Gastroesophageal sphincter (tissue), 4 donors: ENCODE results near the gene TAF9. TPM values are rescaled to one million over a fixed set of nuclear protein-coding genes. Genes with fewer than 3 reads are reported as not detected.
A peak's percentile ranks its signal among the peaks of the same experiment; 100 is the strongest.

ENCODE experiments used
- ATAC-seq: fragments of 150-250 bp; one replicate; pipeline ENCODE4 v1.9.1; 2016; ENCODE audit warnings: mild to moderate bottlenecking, moderate library complexity
- H3K27ac ChIP-seq, 4 donors: fragments of 200-600 bp; sonication (generic) in 3 of 4; 1 replicate in 3 of 4; 2 replicates in 1 of 4; pipeline ENCODE4 v1.5.1; 2016 to 2019
- H3K27me3 ChIP-seq: fragments of 200-600 bp; sonication (generic); one replicate; pipeline ENCODE4 v1.5.1; 2019
- H3K36me3 ChIP-seq, 2 donors: fragments of 200-600 bp; sonication (generic); one replicate each; pipeline ENCODE4 v1.5.1; 2019; ENCODE audit warnings: control low read depth in 1 of 2
- H3K4me1 ChIP-seq, 3 donors: fragments of 200-600 bp; sonication (generic); 1 replicate in 2 of 3; 2 replicates in 1 of 3; pipeline ENCODE4 v1.5.1; 2016 to 2019; ENCODE audit warnings: control low read depth in 2 of 3
- H3K4me3 ChIP-seq, 2 donors: fragments of 200-600 bp; sonication (generic); one replicate each; pipeline ENCODE4 v1.5.1; 2019; ENCODE audit warnings: mild to moderate bottlenecking in 1 of 2, moderate library complexity in 1 of 2
- H3K9me3 ChIP-seq, 3 donors: fragments of 200-600 bp; sonication (generic); one replicate each; pipeline ENCODE4 v1.5.1; 2017 to 2019; ENCODE audit warnings: control low read depth in 2 of 3
- EP300 ChIP-seq: sonication (generic); formaldehyde crosslinking; IDR thresholded peaks from one replicate; pipeline ENCODE4 v1.6.1; 2017; ENCODE audit warnings: antibody characterized with exemption, mild to moderate bottlenecking
- POLR2A ChIP-seq, 2 donors: fragments of 450-650 bp; IDR thresholded peaks; one replicate each; pipeline ENCODE4 v1.6.1; 2017; ENCODE audit warnings: antibody characterized with exemption in 2 of 2, mild to moderate bottlenecking in 2 of 2, moderate library complexity in 1 of 2
- POLR2AphosphoS5 ChIP-seq: sonication (generic); formaldehyde crosslinking; IDR thresholded peaks from one replicate; pipeline ENCODE4 v1.6.1; 2017; ENCODE audit warnings: antibody characterized with exemption
- WGBS, 2 donors: methylation state at CpG; one replicate each; pipeline ENCODE4 v1.1.5; 2018; ENCODE audit warnings: low coverage in 1 of 2; 5-methylcytosine and 5-hydroxymethylcytosine counted together
- total RNA-seq, 4 donors: library from RNA; depleted of rRNA; stranded (reverse); fragments of >200 nt; gene quantifications; one replicate each; pipeline ENCODE4 v1.1.0, GENCODE V29; 2016
- TF ChIP-seq, protein P1 (sequence below), 4 experiments: fragments of 200-600 bp in 2 of 4; fragments of 450-650 bp in 2 of 4; sonication (generic) in 1 of 4; IDR thresholded peaks; one replicate each; pipeline ENCODE4 v1.5.1; 2017 to 2019; ENCODE audit warnings: antibody characterized with exemption in 4 of 4, mild to moderate bottlenecking in 2 of 4, moderate library complexity in 2 of 4

The TAF9 gene
- 10 to 100 TPM; 30.4 to 40.9 (median 39.9) TPM for total RNA-seq

GRCh38 chr5:69369340-69370121 is at the start of gene TAF9, which contains the start of the genes AK6 and RAD17:
Gene TAF9, minus strand, starts transcription at chr5:69369520. Its CDS starts 3,783 bp downstream, at chr5:69365737.
Gene AK6, minus strand, starts transcription at chr5:69369520. Its CDS starts 30 bp downstream, at chr5:69369490.
Gene RAD17, plus strand, starts transcription at chr5:69369818. Its CDS starts 2,391 bp downstream, at chr5:69372209.
- Histone ChIP-seq H3K27ac (peak within 1 kb of the TSS; percentile 92 to 98 (median 94)), H3K9me3 (no peaks in the 10 kb centered on the region), H3K4me3 (peak within 1 kb of the TSS; percentile 75 to 91), H3K4me1 (peaks cover 3 to 50% (median 11%) of the 10 kb centered on the region in 3 donors), H3K36me3 (peaks cover 0 to 36% of the 10 kb centered on the region in 2 donors), H3K27me3 (no peaks in the 10 kb centered on the region)
- TF ChIP-seq EP300: no peak
- TF ChIP-seq POLR2AphosphoS5: peak; percentile 73
- TF ChIP-seq POLR2A (IDR thresholded peaks at IDR 0.05): peak; percentile 55 to 67
- TF ChIP-seq, protein P1, sequence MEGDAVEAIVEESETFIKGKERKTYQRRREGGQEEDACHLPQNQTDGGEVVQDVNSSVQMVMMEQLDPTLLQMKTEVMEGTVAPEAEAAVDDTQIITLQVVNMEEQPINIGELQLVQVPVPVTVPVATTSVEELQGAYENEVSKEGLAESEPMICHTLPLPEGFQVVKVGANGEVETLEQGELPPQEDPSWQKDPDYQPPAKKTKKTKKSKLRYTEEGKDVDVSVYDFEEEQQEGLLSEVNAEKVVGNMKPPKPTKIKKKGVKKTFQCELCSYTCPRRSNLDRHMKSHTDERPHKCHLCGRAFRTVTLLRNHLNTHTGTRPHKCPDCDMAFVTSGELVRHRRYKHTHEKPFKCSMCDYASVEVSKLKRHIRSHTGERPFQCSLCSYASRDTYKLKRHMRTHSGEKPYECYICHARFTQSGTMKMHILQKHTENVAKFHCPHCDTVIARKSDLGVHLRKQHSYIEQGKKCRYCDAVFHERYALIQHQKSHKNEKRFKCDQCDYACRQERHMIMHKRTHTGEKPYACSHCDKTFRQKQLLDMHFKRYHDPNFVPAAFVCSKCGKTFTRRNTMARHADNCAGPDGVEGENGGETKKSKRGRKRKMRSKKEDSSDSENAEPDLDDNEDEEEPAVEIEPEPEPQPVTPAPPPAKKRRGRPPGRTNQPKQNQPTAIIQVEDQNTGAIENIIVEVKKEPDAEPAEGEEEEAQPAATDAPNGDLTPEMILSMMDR (IDR thresholded peaks at IDR 0.05): peak in 1 of 4 experiments; percentile 17
- peak; percentile 98 for ATAC-seq
- WGBS, 2 donors: no CpG with 5 or more reads among the region's 66 CpGs

DNA sequence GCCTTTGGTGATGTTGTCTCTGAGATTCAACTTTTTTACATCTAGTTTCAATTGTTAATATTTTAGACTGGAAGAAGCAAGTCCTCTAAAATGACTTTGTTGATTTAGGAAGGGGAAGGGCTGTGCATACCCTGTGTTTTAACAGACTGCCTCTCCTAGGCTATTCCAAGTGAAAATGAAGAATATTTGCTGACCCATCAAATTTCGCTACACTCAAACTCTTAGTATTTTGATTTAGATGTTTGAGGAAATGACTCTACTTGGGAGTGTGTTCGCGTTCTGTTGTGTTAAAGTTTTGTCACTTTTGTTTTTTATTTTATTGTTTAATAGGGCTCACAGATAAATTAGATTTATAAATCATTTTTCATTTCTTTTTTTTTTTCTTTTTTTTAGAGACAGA is 49.2 kb upstream of the TAF9 start:
- H3K4me1 ChIP-seq: peaks cover 0 to 10% (median 0%) of the 10 kb centered on the region in 3 donors
- H3K36me3 ChIP-seq: peaks cover 0 to 17% of the 10 kb centered on the region in 2 donors
- TF ChIP-seq, protein P1 (IDR thresholded peaks at IDR 0.05): no peak
- TF ChIP-seq EP300 (no peak), POLR2A (IDR thresholded peaks at IDR 0.05) (no peak), POLR2AphosphoS5 (no peak)
- H3K27me3 ChIP-seq: no peaks in the 10 kb centered on the region
- 84 to 100% methylated on average over 3 of the region's 3 CpGs for WGBS, 2 donors
- ATAC-seq: no peak
- H3K9me3 ChIP-seq: no peaks in the 10 kb centered on the region
- no peak overlapping the region for H3K4me3 ChIP-seq
- no peak overlapping the region for H3K27ac ChIP-seq

GRCh38 chr5:69416699-69417098 is 47.4 kb upstream of the TAF9 start:
- TF ChIP-seq POLR2AphosphoS5 (no peak), POLR2A (IDR thresholded peaks at IDR 0.05) (no peak), EP300 (no peak)
- TF ChIP-seq, protein P1 (IDR thresholded peaks at IDR 0.05): no peak
- H3K9me3 ChIP-seq: no peaks in the 10 kb centered on the region
- no peak for ATAC-seq
- no peak overlapping the region for H3K27ac ChIP-seq
- no peak overlapping the region for H3K4me3 ChIP-seq
- H3K36me3 ChIP-seq: peaks cover 0 to 35% of the 10 kb centered on the region in 2 donors
- H3K27me3 ChIP-seq: no peaks in the 10 kb centered on the region
- H3K4me1 ChIP-seq: peaks cover 0 to 10% (median 0%) of the 10 kb centered on the region in 3 donors

DNA sequence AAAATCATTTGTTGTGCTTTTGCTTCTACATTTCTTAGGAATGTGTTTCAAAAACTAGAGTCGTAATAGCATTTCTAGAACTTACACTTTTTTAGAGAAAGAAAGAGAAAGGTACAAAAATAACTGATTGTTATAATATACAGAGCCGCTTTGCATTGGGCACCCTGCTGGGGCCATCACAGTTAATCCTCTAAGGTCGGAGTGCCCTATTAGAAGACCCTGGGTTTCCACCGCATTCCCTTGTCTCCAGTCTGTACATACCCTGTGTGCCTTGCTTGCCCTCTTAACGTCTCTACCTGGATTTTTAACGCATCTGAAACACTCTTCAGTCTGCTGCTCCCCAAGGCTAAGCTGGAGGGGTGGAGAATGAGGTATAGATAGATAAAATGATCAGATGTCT is 46.9 kb upstream of the TAF9 start:
- Histone ChIP-seq H3K36me3 (peaks cover 0 to 41% of the 10 kb centered on the region in 2 donors), H3K27ac (no peak overlapping the region), H3K9me3 (no peaks in the 10 kb centered on the region), H3K27me3 (no peaks in the 10 kb centered on the region), H3K4me3 (no peak overlapping the region), H3K4me1 (peaks cover 0 to 10% (median 0%) of the 10 kb centered on the region in 3 donors)
- TF ChIP-seq EP300 (no peak), POLR2AphosphoS5 (no peak)
- TF ChIP-seq, protein P1 (IDR thresholded peaks at IDR 0.05): no peak
- WGBS, 2 donors: 83 to 88% methylated on average over 3 to 6 of the region's 6 CpGs
- ATAC-seq: no peak

DNA sequence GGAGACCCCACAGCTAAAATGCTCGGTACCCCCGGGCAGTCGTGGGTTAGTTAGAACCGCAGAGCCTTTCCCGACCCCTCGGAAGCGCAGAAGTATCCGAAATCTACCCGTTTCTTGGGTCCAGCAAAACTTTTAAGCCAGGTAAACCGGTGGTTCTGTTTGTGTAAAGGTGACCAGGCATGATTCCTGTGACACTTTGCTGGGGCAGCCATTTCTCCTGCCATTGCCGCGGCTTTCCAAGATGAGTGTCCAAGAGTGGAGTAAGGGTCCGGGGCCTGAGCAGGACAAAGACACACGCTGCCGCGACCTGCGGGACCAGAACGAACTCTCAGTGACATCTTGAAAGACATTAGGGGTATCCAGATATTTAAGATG is 46.3 kb upstream of the TAF9 start:
- Histone ChIP-seq H3K4me1 (peaks cover 0 to 10% (median 0%) of the 10 kb centered on the region in 3 donors), H3K27ac (peak overlapping the region in 1 of 4 donors; percentile 47), H3K4me3 (peak overlapping the region; percentile 46 to 71), H3K36me3 (peaks cover 0 to 47% of the 10 kb centered on the region in 2 donors), H3K9me3 (no peaks in the 10 kb centered on the region), H3K27me3 (no peaks in the 10 kb centered on the region)
- WGBS, 2 donors: 66 to 86% methylated on average over 8 to 12 of the region's 18 CpGs
- no peak for ATAC-seq
- TF ChIP-seq POLR2A (IDR thresholded peaks at IDR 0.05) (no peak), EP300 (no peak), POLR2AphosphoS5 (no peak)
- TF ChIP-seq, protein P1 (IDR thresholded peaks at IDR 0.05): no peak
